SJSA1 (cell line): ENCODE data around the gene RAB41. TPM values are rescaled to one million over a fixed set of nuclear protein-coding genes. Genes with fewer than 3 reads are reported as not detected.
"Not testable (repeated sequence)": the region's sequence is repeated elsewhere in the genome, so short reads cannot be mapped to it uniquely, and the experiment has no call there.

Experiments used
- DNase-seq, 2 experiments: peaks; one replicate each; pipeline ENCODE4 v3.0.0-alpha.2; 2015 to 2020; ENCODE audit warnings: low spot score in 2 of 2, low read depth in 1 of 2
- H3K27ac ChIP-seq: fragments of 250-450 bp; sonication (Bioruptor Pico); 2 replicates; pipeline ENCODE4 v1.5.1; 2020; ENCODE audit warnings: mild to moderate bottlenecking, moderate library complexity
- H3K27me3 ChIP-seq: fragments of 250-450 bp; sonication (Bioruptor Pico); replicated peaks from 2 replicates; pipeline ENCODE4 v1.5.1; 2020; ENCODE audit warnings: mild to moderate bottlenecking, moderate library complexity
- H3K36me3 ChIP-seq: fragments of 250-450 bp; sonication (Bioruptor Pico); 2 replicates; pipeline ENCODE4 v1.5.1; 2020; ENCODE audit warnings: mild to moderate bottlenecking
- H3K4me1 ChIP-seq: fragments of 250-450 bp; sonication (Bioruptor Pico); replicated peaks from 2 replicates; pipeline ENCODE4 v1.6.1; 2021; ENCODE audit warnings: mild to moderate bottlenecking
- H3K4me3 ChIP-seq: fragments of 250-450 bp; sonication (Bioruptor Pico); 2 replicates; pipeline ENCODE4 v1.5.1; 2020; ENCODE audit warnings: mild to moderate bottlenecking
- H3K9me3 ChIP-seq: fragments of 250-450 bp; sonication (Bioruptor Pico); replicated peaks from 2 replicates; pipeline ENCODE4 v1.5.1; 2020; ENCODE audit warnings: mild to moderate bottlenecking
- total RNA-seq: library from RNA; depleted of rRNA; stranded (reverse); fragments of >200 nt; shearing (Covaris generic); gene quantifications from 2 replicates; pipeline ENCODE4 v1.2.3, GENCODE V29; 2014; rRNA removed

The RAB41 gene
- total RNA-seq, result not detected in 2 replicates

- Histone ChIP-seq H3K27me3 (no peaks in the 10 kb centered on the region), H3K36me3 (peaks cover 11% of the 10 kb centered on the region), H3K4me3 (no peak within 1 kb of the TSS), H3K4me1 (no peaks in the 10 kb centered on the region), H3K27ac (no peak within 1 kb of the TSS), H3K9me3 (no peaks in the 10 kb centered on the region)
- DNase-seq, result no peak
Observed at GRCh38 chrX:70281951-70282350, at the start of gene RAB41. Gene RAB41 (plus strand): TSS chrX:70282172. CDS start chrX:70282218, 46 bp downstream.

DNA sequence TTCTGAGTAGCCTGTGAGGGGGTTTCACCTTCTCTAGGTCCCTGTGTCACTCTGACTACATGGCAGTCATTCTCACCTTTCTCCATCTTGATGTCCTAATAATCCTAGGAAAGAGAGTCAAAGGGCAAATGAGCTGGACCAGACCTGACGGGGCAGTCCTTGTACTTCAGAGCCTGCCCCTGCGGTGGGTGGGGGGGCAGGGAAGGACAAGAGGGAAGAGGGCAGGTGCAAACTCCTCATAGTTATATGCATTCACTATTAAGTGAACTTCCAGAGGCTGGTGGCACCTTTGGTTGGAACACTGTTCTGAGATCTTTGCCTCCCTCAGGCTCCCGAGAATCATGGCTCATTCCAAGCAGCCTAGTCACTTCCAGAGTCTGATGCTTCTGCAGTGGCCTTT, 47.6 kb upstream of the RAB41 start, which contains the start of gene AWAT1:
Gene AWAT1 (plus strand): TSS at position 301 of the 400 bp plus-strand sequence. CDS start 41 bp downstream, at position 342.
- no peaks in the 10 kb centered on the region for H3K9me3 ChIP-seq
- no peaks in the 10 kb centered on the region for H3K27me3 ChIP-seq
- H3K4me3 ChIP-seq, result no peak within 1 kb of the TSS
- no peak within 1 kb of the TSS for H3K27ac ChIP-seq
- no peaks in the 10 kb centered on the region for H3K4me1 ChIP-seq
- no peak for DNase-seq
- no peaks in the 10 kb centered on the region for H3K36me3 ChIP-seq

DNA sequence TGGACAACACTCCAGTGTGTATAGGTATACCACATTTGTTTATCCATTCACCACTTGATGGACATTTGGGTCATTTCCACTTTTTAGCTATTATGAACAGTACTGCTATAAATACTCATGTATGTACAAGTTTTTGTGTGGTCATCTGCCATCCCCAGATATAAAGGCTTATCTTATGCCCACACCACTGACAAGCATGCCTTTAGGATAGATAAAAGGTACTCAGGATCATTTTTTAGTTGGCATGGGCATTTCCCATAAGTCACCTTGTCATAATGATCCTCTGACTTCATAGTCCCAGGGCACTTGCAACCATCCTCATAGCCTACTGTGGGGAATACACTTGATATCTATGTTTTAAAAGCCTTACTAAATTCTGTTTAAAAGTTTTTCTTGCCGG, 41.2 kb upstream of the RAB41 start:
- no peaks in the 10 kb centered on the region for H3K27me3 ChIP-seq
- H3K36me3 ChIP-seq, result no peaks in the 10 kb centered on the region
- H3K4me3 ChIP-seq, result no peak overlapping the region
- no peak overlapping the region for H3K27ac ChIP-seq
- no peaks in the 10 kb centered on the region for H3K4me1 ChIP-seq
- H3K9me3 ChIP-seq, result no peaks in the 10 kb centered on the region
- DNase-seq, result no peak

- H3K36me3 ChIP-seq, result no peaks in the 10 kb centered on the region
- H3K4me3 ChIP-seq, result no peak overlapping the region
- no peaks in the 10 kb centered on the region for H3K9me3 ChIP-seq
- H3K4me1 ChIP-seq, result no peaks in the 10 kb centered on the region
- no peak for DNase-seq
- no peaks in the 10 kb centered on the region for H3K27me3 ChIP-seq
- H3K27ac ChIP-seq, result no peak overlapping the region
Observed at GRCh38 chrX:70241501-70241900, 40.5 kb upstream of the RAB41 start.

DNA sequence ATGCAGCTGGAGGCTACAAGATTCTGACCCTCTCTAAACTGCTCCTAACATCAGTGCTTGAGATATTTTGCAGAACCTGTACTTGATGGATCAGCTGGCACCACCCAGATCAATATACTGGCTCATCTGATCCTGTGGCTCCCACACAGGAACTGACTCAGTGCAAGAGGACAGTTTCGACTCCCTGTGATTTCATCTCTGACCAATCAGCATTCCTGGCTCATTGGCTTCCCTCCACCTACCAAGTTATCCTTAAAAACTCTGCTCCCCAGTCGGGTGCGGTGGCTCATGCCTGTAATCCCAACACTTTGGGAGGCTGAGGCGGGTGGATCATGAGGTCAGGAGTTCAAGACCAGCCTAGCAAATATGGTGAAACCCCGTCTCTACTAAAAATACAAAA, 38.4 kb upstream of the RAB41 start:
- H3K4me1 ChIP-seq, H3K27me3 ChIP-seq, H3K4me3 ChIP-seq, DNase-seq, H3K27ac ChIP-seq, H3K9me3 ChIP-seq, H3K36me3 ChIP-seq: not testable (repeated sequence)

GRCh38 chrX:70244881-70245280, 37.1 kb upstream of the RAB41 start:
- no peak for DNase-seq
- Histone ChIP-seq H3K4me3 (no peak overlapping the region), H3K27ac (no peak overlapping the region), H3K27me3 (no peaks in the 10 kb centered on the region), H3K9me3 (no peaks in the 10 kb centered on the region), H3K36me3 (no peaks in the 10 kb centered on the region), H3K4me1 (no peaks in the 10 kb centered on the region)

DNA sequence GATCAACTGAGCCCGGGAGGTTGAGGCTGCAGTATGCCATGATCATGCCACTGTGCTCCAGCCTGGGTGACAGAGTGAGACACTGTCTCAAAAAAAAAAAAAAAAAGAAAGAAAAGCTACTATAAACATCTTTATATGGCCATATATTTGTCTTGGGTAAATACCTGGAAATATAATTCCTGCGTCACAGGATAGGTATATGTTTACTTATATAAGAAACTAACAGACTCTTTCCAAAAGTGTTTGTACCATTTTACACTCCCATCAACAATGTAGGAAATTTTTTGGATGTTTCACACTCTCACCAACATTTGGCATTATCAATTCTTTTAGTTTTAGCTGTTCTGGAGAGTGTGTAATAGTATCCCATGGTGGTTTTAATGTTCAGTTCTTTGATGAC, 34.7 kb upstream of the RAB41 start:
- no peaks in the 10 kb centered on the region for H3K4me1 ChIP-seq

GRCh38 chrX:70252491-70252890, 29.5 kb upstream of the RAB41 start:
- no peak for DNase-seq
- Histone ChIP-seq H3K4me3 (no peak overlapping the region), H3K27me3 (no peaks in the 10 kb centered on the region), H3K4me1 (no peaks in the 10 kb centered on the region), H3K36me3 (no peaks in the 10 kb centered on the region), H3K9me3 (no peaks in the 10 kb centered on the region), H3K27ac (no peak overlapping the region)

More for the DNA sequence above, 34.7 kb upstream of the RAB41 start:
- no peak overlapping the region for H3K4me3 ChIP-seq
- H3K27ac ChIP-seq, result no peak overlapping the region
- H3K27me3 ChIP-seq, result no peaks in the 10 kb centered on the region
- no peak for DNase-seq
- no peaks in the 10 kb centered on the region for H3K9me3 ChIP-seq
- no peaks in the 10 kb centered on the region for H3K36me3 ChIP-seq

GRCh38 chrX:70253377-70254062, 28.5 kb upstream of the RAB41 start:
- no peaks in the 10 kb centered on the region for H3K4me1 ChIP-seq
- no peaks in the 10 kb centered on the region for H3K9me3 ChIP-seq
- no peaks in the 10 kb centered on the region for H3K27me3 ChIP-seq
- DNase-seq, result no peak
- H3K36me3 ChIP-seq, result no peaks in the 10 kb centered on the region
- H3K4me3 ChIP-seq, result no peak overlapping the region
- no peak overlapping the region for H3K27ac ChIP-seq

DNA sequence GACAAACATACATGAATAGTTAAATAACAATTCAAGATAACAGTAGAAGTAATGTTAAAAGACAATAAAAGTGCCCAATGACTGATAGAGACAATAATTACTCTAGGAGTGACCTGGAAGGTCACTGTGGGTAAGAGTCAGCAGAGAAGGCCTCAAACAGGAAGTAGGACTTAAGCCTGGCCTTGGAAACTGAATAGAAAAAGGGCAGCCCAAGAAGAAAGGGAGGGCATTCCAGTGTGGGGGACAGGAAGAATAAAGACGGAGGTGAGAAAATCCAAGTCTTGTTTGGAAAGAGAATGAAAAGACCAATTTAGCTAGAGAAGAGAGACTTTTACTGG, 27.9 kb upstream of the RAB41 start:
- no peak overlapping the region for H3K4me3 ChIP-seq
- no peaks in the 10 kb centered on the region for H3K36me3 ChIP-seq
- no peaks in the 10 kb centered on the region for H3K27me3 ChIP-seq
- no peak for DNase-seq
- H3K27ac ChIP-seq, result no peak overlapping the region
- no peaks in the 10 kb centered on the region for H3K9me3 ChIP-seq
- H3K4me1 ChIP-seq, result no peaks in the 10 kb centered on the region

DNA sequence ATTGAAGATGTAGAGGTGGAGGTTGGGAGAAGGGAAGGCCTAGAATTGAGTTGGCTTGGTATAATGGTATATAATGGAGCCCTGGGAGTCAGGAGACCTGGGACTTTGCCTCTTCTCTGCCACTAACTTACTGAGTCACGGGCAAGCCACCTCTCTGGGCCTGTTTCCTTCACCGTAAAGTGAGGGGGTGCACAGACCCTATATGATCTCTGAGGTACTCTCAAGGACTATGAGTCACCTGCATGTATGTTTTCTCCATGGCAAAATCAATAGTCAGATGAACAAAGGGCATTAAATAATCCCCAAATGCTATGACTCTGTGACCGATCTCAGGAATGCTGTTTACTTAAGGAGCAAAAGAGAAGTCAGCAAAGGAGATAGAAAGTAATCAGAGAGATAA, 27.1 kb upstream of the RAB41 start:
- no peaks in the 10 kb centered on the region for H3K9me3 ChIP-seq
- no peak for DNase-seq
- no peak overlapping the region for H3K27ac ChIP-seq
- no peaks in the 10 kb centered on the region for H3K4me1 ChIP-seq
- H3K36me3 ChIP-seq, result no peaks in the 10 kb centered on the region
- H3K27me3 ChIP-seq, result no peaks in the 10 kb centered on the region
- no peak overlapping the region for H3K4me3 ChIP-seq

DNA sequence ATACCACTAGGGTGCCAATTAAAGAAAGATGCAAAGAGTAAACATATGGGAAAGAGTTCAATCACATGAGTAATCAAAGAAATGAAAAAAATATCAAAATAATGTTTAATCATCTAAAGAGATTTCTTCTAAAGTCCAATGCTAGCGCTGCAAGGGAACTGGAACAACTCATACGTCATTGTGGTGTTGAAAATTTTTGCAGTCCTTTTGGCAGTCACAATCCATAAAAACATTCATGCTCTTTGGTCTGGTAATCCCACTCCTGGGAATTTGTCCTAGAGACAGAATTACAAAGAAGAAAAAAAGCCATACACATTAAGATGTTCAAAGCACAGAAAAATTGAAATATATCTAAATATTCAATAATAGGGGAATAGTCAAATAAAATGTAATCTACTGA, 26.5 kb upstream of the RAB41 start:
- no peaks in the 10 kb centered on the region for H3K9me3 ChIP-seq
- DNase-seq, result no peak
- no peak overlapping the region for H3K27ac ChIP-seq

DNA sequence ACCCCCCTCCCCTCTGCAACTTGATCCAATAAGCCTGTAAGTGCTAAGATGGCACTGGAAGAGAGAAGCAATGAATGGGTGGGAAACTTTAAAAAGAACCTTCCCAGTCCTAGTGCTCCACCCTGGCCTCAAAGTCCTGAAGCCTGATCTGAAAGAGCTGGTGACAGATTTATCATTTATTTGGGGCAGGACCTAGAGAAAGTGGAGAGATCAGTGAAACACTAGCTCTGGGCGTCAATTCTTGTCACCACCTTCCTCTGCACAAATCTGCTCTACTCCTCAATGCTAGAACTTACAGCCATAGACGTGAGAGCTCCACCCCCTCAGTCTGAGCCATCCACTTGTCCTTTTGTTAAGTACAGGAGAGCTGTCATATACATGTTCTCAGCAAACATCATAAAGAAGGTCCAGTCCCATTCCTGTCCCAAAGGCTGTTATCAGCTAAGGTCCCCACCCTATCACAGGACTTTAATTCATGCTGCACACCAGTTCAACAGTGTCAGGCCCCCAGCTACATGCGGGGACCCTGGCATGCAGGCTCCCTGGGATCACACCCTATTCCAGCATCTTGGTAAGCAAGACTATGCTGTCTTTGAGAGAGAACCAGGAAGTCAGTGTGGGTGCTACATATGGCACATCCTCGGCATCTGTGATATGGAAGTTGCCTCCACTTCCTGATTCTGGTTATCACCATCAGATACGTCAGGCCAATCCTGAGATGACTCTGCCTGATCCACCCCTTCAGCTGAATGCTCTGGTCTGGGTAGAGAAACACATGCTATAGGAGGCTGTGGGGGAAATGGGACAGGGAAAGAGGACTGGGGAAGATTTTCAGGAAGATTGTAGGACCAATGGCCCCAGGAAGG, 24.3 kb upstream of the RAB41 start:
- Histone ChIP-seq H3K27me3 (no peaks in the 10 kb centered on the region), H3K9me3 (no peaks in the 10 kb centered on the region), H3K4me3 (no peak overlapping the region), H3K36me3 (no peaks in the 10 kb centered on the region), H3K27ac (no peak overlapping the region), H3K4me1 (no peaks in the 10 kb centered on the region)
- DNase-seq, result no peak

More for the DNA sequence above, 26.5 kb upstream of the RAB41 start:
- no peaks in the 10 kb centered on the region for H3K27me3 ChIP-seq
- H3K4me3 ChIP-seq, result no peak overlapping the region
- H3K4me1 ChIP-seq, result no peaks in the 10 kb centered on the region
- H3K36me3 ChIP-seq, result no peaks in the 10 kb centered on the region

- H3K27ac ChIP-seq, result no peak within 1 kb of the TSS
- no peaks in the 10 kb centered on the region for H3K27me3 ChIP-seq
- no peaks in the 10 kb centered on the region for H3K36me3 ChIP-seq
- H3K4me3 ChIP-seq, result no peak within 1 kb of the TSS
- H3K4me1 ChIP-seq, result no peaks in the 10 kb centered on the region
- H3K9me3 ChIP-seq, result no peaks in the 10 kb centered on the region
- DNase-seq, result no peak
Observed at GRCh38 chrX:70260104-70260503, 21.9 kb upstream of the RAB41 start, which contains the start of gene P2RY4. Gene P2RY4 (minus strand): TSS chrX:70260204. CDS start chrX:70259624, 580 bp downstream.
